HG02623 (cell line): ENCODE measurements around the gene CNST.
A peak's percentile ranks its signal among the peaks of the same experiment; 100 is the strongest.
"Not testable (repeated sequence)": the region's sequence is repeated elsewhere in the genome, so short reads cannot be mapped to it uniquely, and the experiment has no call there.

Source experiments
- ATAC-seq: cut with Tn5 transposase; IDR thresholded peaks from one replicate; pipeline ENCODE4 v1.9.1; 2021; ENCODE audit warnings: moderate library complexity; ENCODE audit not compliant: unreplicated experiment

Gene CNST

DNA sequence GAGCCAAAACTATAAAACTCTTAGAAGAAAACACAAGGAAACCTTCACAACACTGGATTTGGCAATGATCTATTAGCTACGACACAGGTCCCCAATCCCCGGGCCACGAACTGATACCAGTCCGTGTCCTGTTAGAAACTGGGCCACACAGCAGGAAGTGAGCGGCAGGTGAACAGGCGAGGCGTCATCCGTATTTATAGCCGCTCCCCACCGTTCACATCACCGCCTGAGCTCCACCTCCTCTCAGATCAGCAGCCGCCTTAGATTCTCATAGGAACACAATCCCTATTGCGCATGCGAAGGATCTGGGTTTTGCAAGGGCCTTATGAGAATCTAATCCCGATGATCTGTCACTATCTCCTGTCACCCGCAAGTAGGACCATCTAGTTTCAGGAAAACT is 12.1 kb upstream of the CNST start:
- ATAC-seq: no peak

DNA sequence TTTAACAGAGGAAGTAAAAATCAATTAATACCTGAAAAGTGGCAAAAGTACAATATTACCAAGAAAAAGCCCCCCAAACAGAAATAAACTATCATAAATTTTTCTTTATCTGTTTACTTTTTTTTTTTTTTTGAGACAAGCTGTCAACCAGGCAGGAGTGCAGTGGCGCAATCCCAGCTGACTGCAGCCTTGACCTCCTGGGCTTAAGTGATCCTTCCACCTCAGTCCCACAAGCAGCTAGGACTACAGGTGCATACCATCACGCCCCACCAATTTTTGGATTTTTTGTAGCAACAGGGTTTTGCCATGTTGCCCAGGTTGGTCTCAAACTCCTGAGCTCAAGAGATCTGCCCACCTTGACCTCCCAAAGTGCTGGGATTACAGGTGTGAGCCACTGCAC is 8.2 kb upstream of the CNST start:
- no peak for ATAC-seq

DNA sequence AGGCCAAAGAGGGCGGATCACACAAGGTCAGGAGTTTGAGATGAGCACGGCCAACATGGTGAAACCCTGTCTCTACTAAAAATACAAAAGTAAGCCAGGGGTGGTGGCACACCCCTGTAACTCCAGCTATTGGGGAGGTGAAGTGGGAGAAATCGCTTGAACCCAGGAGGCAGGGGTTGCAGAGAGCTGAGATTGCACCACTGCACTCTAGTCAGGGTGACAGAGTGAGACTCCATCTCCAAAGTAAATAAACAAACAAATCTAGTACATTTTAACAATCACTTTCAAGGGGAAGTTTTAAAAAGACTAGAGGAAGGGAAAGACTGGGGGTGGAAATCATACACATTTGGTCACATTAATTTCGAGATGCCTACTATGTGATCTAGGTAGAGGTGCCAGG is 6.9 kb upstream of the CNST start:
- ATAC-seq: no peak

- not testable (repeated sequence) for ATAC-seq
These were observed 5.4 kb upstream of the CNST start for GRCh38 chr1:246560833-246561232.

- no peak for ATAC-seq
These were observed 1.2 kb upstream of the CNST start for GRCh38 chr1:246564839-246565750.

DNA sequence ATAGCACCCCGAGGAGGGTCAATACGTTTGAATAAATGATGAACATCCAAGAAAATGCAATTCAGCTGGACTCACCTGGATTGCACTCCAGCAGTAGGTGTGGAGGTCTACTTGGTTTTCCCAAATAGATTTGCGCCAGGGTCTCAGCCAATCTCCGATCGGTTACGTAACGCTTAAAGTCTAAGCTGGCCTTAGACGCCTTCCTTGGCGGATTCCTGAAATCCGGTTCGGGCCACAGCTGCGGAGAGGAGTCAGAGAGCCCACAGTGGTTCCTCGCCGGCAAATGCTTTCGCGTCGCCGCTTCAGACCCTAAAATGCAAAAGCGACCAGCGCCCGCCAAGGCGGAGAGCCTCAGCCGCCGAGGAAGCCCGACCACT is 517 bp upstream of the CNST start:
- ATAC-seq: no peak

- peak; percentile 14 for ATAC-seq
These were observed 773 bp downstream of the CNST start for GRCh38 chr1:246566813-246567645.

GRCh38 chr1:246567646-246568235 is 1.5 kb downstream of the CNST start:
- no peak for ATAC-seq

GRCh38 chr1:246569248-246570238 is 3.3 kb downstream of the CNST start:
- ATAC-seq: no peak

- not testable (repeated sequence) for ATAC-seq
These were observed 5.1 kb downstream of the CNST start for GRCh38 chr1:246571309-246571708.

- no peak for ATAC-seq
These were observed 5.7 kb downstream of the CNST start for GRCh38 chr1:246571953-246572352.

- no peak for ATAC-seq
These were observed 6.5 kb downstream of the CNST start for GRCh38 chr1:246572785-246573184.

- ATAC-seq: no peak
These were observed 7.2 kb downstream of the CNST start for GRCh38 chr1:246573491-246573890.

- no peak for ATAC-seq
These were observed 10.4 kb downstream of the CNST start for GRCh38 chr1:246576709-246577032.

- ATAC-seq: no peak
These were observed 10.9 kb downstream of the CNST start for GRCh38 chr1:246577082-246577719.

- no peak for ATAC-seq
These were observed 11.5 kb downstream of the CNST start for GRCh38 chr1:246577720-246578106.

- ATAC-seq: peak; percentile 74
These were observed 13.6 kb downstream of the CNST start for GRCh38 chr1:246579818-246580217.

DNA sequence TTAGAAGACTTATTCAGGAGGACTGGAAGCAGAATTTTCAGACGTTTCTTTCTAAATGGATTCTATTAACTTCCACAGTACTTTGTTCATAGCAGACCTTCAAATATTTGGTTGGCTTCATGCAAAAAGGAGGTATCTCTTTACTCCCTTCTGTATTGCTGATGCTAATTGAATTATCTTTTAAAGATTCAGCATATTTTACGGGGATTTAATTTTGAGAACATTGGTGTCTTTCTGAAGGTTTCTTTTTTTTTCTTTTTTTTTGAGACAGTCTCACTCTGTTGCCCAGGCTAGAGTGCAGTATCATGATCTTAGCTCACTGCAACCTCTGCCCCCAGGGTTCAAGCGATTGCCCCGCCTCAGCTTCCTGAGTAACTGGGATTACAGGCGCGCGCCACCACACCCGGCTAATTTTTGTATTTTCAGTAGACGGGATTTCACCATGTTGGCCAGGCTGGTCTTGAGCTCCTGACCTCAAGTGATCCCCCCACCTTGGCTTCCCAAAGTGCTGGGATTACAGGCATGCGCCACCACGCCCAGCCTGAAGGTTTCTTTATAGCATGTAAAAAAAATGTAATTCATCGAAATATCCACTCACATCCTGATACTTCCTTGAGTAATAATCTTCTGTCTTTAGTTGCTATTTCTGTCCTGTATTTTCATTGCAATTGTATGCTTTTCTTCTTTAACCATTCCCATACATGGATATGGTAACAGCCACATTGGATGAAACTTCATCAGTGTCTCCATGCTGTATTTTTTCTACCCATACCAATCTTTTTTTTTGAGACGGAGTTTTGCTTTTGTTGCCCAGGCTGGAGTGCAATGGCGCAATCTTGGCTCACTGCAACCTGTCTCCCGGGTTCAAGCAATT is 14.5 kb downstream of the CNST start:
- ATAC-seq: no peak
